LNCaP clone FGC (cell line): ENCODE measurements around the gene SV2B.
A peak's percentile ranks its signal among the peaks of the same experiment; 100 is the strongest.

Experiments
- DNase-seq: peaks from one replicate; pipeline ENCODE4 v3.0.0-alpha.2; 2011; ENCODE audit warnings: low read depth
- H3K4me3 ChIP-seq: 2 replicates; pipeline ENCODE4 v1.5.1; 2011; ENCODE audit warnings: mild to moderate bottlenecking, low read depth, low read length, control low read depth
- CTCF ChIP-seq: IDR thresholded peaks from 2 replicates; pipeline ENCODE4 v1.5.1; 2012; ENCODE audit warnings: mild to moderate bottlenecking; ENCODE audit not compliant: control insufficient read depth, insufficient read depth; ENCODE audit errors: extremely low read depth

The SV2B gene

DNA sequence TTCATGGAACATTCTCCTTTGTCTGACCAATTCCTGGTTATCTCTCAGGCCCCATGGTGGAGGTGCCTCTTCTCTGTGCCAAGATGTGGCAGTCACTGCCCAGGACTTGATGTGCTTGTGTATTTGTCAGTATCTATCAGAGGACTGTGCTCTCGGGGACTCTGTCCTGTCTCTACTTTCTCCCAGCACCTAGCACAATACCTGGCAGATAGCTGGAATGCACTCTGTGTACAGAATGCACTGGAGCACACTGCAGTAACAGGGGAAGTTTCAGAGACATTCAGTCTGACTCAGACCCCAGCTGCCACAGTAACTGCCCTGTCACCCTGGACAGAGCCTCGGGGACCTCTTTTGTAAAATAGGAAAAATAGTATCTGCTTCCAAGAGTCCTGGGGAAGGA lies 34.6 kb upstream of the SV2B start:
- TF ChIP-seq CTCF, result no peak
- DNase-seq, result no peak

DNA sequence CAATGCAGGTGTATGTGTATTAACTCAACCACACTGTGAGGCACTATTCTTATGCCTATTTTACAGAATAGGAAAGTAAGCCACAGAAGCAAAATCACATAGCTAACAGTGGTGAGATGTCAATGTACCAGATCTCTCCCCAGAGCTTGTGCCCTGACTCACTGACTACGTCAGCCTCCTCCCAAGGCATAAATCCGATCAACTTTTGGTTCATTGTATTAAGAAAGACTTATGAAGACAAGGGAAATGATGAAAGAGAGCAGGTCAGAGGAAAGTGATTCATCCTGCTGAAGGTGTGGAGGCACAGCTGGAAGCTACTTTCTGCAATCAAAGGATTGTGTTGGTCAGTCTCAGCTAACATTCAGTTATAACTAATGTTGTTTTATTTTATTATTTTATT lies 33.0 kb upstream of the SV2B start:
- DNase-seq, result no peak
- no peak overlapping the region for H3K4me3 ChIP-seq

More for the DNA sequence above, 34.6 kb upstream of the SV2B start:
- H3K4me3 ChIP-seq, result no peak overlapping the region

GRCh38 chr15:91068436-91068835 lies 31.6 kb upstream of the SV2B start:
- no peak for DNase-seq
- H3K4me3 ChIP-seq, result no peak overlapping the region
- no peak for TF ChIP-seq CTCF

More for the DNA sequence above, 33.0 kb upstream of the SV2B start:
- TF ChIP-seq CTCF, result no peak

DNA sequence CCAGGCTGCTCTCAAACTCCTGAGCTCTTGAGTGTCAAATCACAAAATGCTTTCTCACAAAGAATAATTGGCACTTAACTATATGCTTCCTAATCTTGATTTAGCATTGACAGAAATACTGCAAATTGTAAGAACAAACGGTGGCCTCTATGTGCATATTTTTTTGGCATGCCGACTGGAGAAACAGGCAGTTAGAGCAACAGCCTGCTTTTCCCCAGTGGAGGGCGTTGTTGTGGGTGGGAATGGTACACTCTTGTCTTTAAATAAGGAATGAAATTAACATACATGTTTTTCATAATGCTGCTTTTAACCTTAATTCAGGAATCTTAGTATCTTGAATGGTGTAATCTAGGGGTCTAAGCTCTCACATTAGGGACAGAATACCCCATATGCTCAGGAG lies 31.1 kb upstream of the SV2B start:
- DNase-seq, result no peak
- 0 out of 2 replicates have a peak, but pooled peaks have one; percentile 17 for TF ChIP-seq CTCF
- H3K4me3 ChIP-seq, result no peak overlapping the region

- DNase-seq, result no peak
- TF ChIP-seq CTCF, result no peak
- H3K4me3 ChIP-seq, result no peak overlapping the region
These were observed 29.2 kb upstream of the SV2B start for GRCh38 chr15:91070872-91071271.

DNA sequence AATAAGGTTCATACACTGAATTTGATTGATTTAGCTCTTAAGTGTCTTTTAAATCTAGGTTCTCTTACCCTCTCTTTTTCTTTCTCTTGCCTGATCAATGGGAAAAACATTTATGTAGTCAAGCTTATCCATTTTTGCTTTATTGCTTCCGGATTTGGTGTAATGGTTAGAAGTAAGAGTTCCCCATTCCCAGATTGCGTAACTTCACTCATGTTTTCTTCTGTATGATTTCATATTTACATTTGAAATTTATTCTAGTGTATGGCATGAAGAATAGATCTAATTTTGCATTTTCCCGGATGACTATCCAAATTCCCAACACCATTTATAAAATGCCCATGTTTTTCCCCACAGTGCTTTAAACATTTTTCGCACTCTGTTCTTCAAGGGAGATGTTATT lies 27.9 kb upstream of the SV2B start:
- TF ChIP-seq CTCF, result no peak
- DNase-seq, result no peak
- H3K4me3 ChIP-seq, result no peak overlapping the region

DNA sequence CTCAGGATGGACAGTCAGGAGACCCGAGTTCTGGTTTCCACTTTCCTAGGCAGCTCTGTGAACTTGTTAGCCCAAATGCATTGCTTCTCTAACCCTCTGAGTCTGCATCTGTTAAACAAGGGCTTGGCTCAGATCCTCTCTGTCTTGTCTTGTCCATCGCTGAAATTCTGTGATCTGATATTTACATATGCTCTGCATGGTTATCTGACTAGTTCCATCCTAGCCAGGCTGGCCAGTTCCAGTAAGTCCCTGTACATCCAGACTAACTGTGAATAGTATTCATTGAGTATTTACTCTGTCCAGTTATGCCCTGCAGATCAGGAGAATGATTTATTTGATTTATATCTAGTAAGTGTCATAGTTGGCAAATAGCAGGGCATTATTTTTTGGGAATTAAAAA lies 27.0 kb upstream of the SV2B start:
- DNase-seq, result peak; percentile 17
- H3K4me3 ChIP-seq, result no peak overlapping the region
- no peak for TF ChIP-seq CTCF
